Thyroid gland (tissue), 4 donors: Measurements from ENCODE around the gene CBLB. TPM values are rescaled to one million over a fixed set of nuclear protein-coding genes. Genes with fewer than 3 reads are reported as not detected.
"Not testable (repeated sequence)": the region's sequence is repeated elsewhere in the genome, so short reads cannot be mapped to it uniquely, and the experiment has no call there.

Experiments
- DNase-seq, 2 donors: peaks; one replicate each; pipeline ENCODE4 v3.0.0-alpha.2; 2019
- H3K27ac ChIP-seq, 3 donors: fragments of 200-600 bp; sonication (generic); 1 replicate in 2 of 3; 2 replicates in 1 of 3; pipeline ENCODE4 v1.5.1; 2016 to 2019; ENCODE audit warnings: mild to moderate bottlenecking in 1 of 3, moderate library complexity in 1 of 3
- H3K27me3 ChIP-seq: fragments of 200-600 bp; sonication (generic); one replicate; pipeline ENCODE4 v1.5.1; 2019
- H3K36me3 ChIP-seq, 2 donors: fragments of 200-600 bp; sonication (generic); one replicate each; pipeline ENCODE4 v1.5.1; 2016 to 2019
- H3K4me1 ChIP-seq, 2 donors: fragments of 200-600 bp; sonication (generic); one replicate each; pipeline ENCODE4 v1.5.1; 2017 to 2019
- H3K4me3 ChIP-seq, 3 donors: fragments of 200-600 bp; sonication (generic); replicated peaks in 1 of 3; 1 replicate in 2 of 3; 2 replicates in 1 of 3; pipeline ENCODE4 v1.5.1; 2016; ENCODE audit warnings: mild to moderate bottlenecking in 1 of 3
- H3K9me3 ChIP-seq: fragments of 200-600 bp; sonication (generic); one replicate; pipeline ENCODE4 v1.5.1; 2017
- POLR2A ChIP-seq, 2 donors: fragments of 450-650 bp; IDR thresholded peaks; one replicate each; pipeline ENCODE4 v1.6.1; 2017; ENCODE audit warnings: antibody characterized with exemption in 2 of 2, mild to moderate bottlenecking in 2 of 2, moderate library complexity in 1 of 2
- WGBS, 2 donors: methylation state at CpG; one replicate each; pipeline ENCODE4 v1.1.5; 2017; 5-methylcytosine and 5-hydroxymethylcytosine counted together
- intact Hi-C: fragments of 100-400 bp; cut with DNase I; formaldehyde crosslinking; loops from one replicate; pipeline ENCODE4 v1.15.1; 2023
- total RNA-seq, 4 donors: library from RNA; depleted of rRNA; stranded (reverse); fragments of >200 nt; gene quantifications; one replicate each; pipeline ENCODE4 v1.2.3, GENCODE V29; 2016
- TF ChIP-seq, protein P1 (sequence below), 6 experiments: fragments of 200-600 bp in 3 of 6; fragments of 450-650 bp in 3 of 6; sonication (generic) in 3 of 6; IDR thresholded peaks; one replicate each; pipeline ENCODE4 v1.5.1; 2016 to 2019; ENCODE audit warnings: antibody characterized with exemption in 6 of 6, mild to moderate bottlenecking in 2 of 6, inconsistent platforms in 1 of 6, moderate library complexity in 1 of 6

CBLB gene
- total RNA-seq, 4 donors from 2014 or later: 61.8 to 119 (median 83.4) TPM

DNA sequence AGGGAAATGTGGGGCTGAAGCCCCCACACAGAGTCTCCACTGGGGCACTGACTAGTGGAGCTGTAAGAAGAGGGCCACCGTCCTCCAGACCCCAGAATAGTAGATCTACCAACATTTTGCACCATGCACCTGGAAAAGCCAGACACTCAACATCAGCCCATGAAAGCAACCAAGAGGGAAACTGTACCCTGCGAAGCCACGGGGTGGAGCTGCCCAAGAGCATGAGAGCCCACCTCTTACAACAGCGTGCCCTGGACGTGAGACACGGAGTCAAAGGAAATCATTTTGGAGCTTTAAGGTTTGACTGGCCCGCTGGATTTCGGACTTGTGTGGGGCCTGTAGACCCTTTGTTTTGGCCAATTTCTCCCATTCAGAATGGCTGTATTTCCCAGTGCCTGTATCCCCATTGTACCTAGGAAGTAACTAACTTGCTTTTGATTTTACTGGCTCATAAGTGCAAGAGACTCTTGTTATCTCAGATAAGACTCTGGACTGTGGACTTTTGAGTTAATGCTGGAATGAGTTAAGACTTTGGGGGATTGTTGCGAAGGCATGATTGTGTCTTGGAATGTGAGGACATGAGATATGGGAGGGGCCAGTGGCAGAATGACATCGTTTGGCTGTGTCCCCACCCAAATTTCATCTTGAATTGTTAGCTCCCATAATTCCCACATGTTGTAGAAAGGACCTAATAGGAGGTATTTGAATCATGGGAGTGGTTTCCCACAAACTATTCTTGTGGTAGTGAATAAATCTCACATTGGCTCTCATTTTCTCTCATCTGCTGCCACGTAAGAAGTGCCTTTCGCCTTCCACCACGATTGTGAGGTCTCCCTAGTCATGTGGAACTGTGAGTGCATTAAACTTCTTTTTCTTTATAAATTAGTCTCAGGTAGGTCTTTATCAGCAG is 105.8 kb downstream of the CBLB start:
- TF ChIP-seq, protein P1, sequence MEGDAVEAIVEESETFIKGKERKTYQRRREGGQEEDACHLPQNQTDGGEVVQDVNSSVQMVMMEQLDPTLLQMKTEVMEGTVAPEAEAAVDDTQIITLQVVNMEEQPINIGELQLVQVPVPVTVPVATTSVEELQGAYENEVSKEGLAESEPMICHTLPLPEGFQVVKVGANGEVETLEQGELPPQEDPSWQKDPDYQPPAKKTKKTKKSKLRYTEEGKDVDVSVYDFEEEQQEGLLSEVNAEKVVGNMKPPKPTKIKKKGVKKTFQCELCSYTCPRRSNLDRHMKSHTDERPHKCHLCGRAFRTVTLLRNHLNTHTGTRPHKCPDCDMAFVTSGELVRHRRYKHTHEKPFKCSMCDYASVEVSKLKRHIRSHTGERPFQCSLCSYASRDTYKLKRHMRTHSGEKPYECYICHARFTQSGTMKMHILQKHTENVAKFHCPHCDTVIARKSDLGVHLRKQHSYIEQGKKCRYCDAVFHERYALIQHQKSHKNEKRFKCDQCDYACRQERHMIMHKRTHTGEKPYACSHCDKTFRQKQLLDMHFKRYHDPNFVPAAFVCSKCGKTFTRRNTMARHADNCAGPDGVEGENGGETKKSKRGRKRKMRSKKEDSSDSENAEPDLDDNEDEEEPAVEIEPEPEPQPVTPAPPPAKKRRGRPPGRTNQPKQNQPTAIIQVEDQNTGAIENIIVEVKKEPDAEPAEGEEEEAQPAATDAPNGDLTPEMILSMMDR (IDR thresholded peaks at IDR 0.05): no peak
- no peak for TF ChIP-seq POLR2A (IDR thresholded peaks at IDR 0.05)
- no peak overlapping the region for H3K4me3 ChIP-seq
- H3K4me1 ChIP-seq: no peaks in the 10 kb centered on the region
- peaks cover 2 to 13% of the 10 kb centered on the region in 2 donors for H3K36me3 ChIP-seq
- no peaks in the 10 kb centered on the region for H3K27me3 ChIP-seq
- intact Hi-C loops: no loop called here
- no peak for DNase-seq
- no peak overlapping the region for H3K27ac ChIP-seq
- H3K9me3 ChIP-seq: no peaks in the 10 kb centered on the region
- 96 to 97% methylated on average over 13 of the region's 13 CpGs for WGBS, 2 donors

DNA sequence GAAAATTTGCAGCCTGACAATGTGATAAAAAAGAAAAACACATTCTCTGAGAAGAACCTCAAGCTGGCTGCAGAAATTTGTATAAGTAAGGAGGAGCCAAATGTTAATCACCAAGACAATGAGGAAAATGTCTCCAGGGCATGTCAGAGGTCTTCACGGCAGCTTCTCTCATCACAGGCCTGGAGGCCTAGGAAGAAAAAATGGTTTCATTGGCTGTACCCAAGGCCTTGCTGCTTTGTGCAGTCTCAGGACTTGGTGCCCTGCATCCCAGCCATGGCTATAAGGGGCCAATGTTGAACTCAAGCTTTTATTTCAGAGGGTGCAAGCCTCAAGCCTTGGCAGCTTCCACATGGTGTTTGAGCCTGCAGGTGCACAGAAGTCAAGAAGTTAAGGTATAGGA is 106.6 kb downstream of the CBLB start:
- H3K27me3 ChIP-seq, intact Hi-C loops, H3K4me3 ChIP-seq, H3K27ac ChIP-seq, H3K9me3 ChIP-seq, H3K4me1 ChIP-seq, DNase-seq: not testable (repeated sequence)
- H3K36me3 ChIP-seq: peaks cover 2 to 13% of the 10 kb centered on the region in 2 donors
- 93 to 94% methylated on average over 1 of the region's 1 CpG for WGBS, 2 donors

DNA sequence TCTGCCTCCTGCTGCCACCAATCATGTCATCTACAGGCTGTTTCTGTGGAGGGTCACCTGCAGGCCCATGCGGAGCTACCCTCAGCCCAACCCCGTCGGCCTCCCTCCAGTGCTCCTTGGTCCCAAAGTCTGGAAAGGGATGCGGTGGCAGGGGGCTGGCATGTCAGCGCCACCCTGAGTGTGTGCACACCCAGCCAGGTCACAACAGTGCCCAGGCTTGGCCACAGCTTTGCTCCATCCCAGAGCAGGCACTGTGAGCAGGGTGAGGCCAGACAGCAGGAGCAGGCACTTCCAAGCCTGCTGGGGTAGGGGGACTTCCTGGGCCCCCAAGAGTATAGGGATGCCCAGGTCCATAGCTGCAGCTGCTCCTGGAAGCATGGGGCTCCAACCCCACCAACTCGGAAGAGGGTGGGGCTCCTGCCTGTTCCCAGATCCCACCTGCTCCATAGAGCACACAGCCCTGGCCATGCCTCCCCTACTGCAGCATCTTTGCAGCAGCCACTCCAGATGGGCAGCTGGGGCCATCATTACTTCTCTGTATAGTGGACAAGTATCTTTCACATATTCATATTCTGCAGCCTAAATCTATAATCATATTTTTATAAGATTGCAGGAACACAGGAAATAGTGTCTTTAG is 109.3 kb downstream of the CBLB start:
- WGBS, 2 donors: 98 to 100% methylated on average over 1 to 4 of the region's 6 CpGs
- intact Hi-C loops: no loop called here
- Histone ChIP-seq H3K36me3 (peaks cover 2 to 13% of the 10 kb centered on the region in 2 donors), H3K27me3 (no peaks in the 10 kb centered on the region), H3K27ac (no peak overlapping the region), H3K4me3 (no peak overlapping the region), H3K9me3 (no peaks in the 10 kb centered on the region), H3K4me1 (no peaks in the 10 kb centered on the region)
- TF ChIP-seq POLR2A (IDR thresholded peaks at IDR 0.05): no peak
- TF ChIP-seq, protein P1 (IDR thresholded peaks at IDR 0.05): no peak
- no peak for DNase-seq

DNA sequence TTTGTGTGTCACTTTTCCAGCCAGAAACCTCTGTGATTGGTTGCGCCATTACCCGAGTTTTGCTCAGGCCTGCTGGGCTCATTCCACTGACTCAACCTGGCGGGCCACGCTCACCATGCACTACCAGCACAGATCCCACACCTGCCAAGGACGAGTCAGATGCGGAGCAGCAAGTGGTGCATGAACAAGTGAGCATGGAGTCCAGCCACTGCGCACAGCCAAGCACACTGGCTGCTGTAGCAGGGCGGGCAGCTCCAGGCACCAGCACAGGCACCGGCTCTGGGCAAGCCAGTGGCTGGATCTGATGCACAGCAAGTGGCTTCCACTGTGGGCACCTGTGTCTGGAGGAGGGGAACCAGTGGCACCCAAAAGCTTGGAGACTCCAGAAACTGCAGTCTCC is 110.4 kb downstream of the CBLB start:
- H3K4me1 ChIP-seq: no peaks in the 10 kb centered on the region
- no peaks in the 10 kb centered on the region for H3K9me3 ChIP-seq
- intact Hi-C loops: no loop called here
- DNase-seq: no peak
- no peak for TF ChIP-seq POLR2A (IDR thresholded peaks at IDR 0.05)
- TF ChIP-seq, protein P1 (IDR thresholded peaks at IDR 0.05): no peak
- no peak overlapping the region for H3K27ac ChIP-seq
- peaks cover 2 to 13% of the 10 kb centered on the region in 2 donors for H3K36me3 ChIP-seq
- no peak overlapping the region for H3K4me3 ChIP-seq
- no peaks in the 10 kb centered on the region for H3K27me3 ChIP-seq
- 94 to 95% methylated on average over 6 to 9 of the region's 9 CpGs for WGBS, 2 donors

DNA sequence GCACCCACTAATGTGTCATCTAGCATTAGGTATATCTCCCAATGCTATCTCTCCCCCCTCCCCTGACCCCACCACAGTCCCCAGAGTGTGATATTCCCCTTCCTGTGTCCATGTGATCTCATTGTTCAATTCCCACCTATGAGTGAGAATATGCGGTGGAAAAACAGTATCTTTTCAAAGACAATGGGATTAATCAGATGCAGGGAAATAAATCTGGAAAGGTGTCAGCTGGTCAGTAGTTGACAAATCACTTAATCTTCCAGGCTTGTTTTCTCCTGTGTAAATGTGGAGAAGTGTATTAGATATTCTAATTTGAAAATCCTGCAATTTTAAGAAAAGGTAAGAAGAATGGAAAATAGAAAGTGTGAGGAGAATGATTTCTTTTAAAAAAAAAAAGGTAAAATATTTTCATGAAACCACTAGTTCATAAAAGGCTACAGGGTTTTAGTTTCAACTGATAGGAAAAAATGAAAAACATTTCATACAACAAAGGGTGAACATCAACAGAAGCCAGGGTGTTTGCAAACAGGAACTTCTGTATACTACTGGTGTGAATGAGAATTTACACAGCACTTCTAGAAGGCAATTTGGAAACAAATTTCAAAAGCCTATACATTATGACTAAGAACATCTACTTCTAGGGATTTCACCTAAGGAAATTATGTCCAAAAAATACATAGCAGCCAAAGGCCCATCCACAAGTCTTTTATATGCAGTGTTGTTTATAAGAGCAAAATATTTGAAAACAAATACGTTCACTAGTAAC is 113.5 kb downstream of the CBLB start:
- no peak overlapping the region for H3K4me3 ChIP-seq
- H3K36me3 ChIP-seq: peaks cover 0 to 6% of the 10 kb centered on the region in 2 donors
- H3K27me3 ChIP-seq: no peaks in the 10 kb centered on the region
- WGBS, 2 donors: 90 to 95% methylated on average over 2 of the region's 2 CpGs
- no peaks in the 10 kb centered on the region for H3K9me3 ChIP-seq
- no peaks in the 10 kb centered on the region for H3K4me1 ChIP-seq
- no peak overlapping the region for H3K27ac ChIP-seq
- intact Hi-C loops: no loop called here
- DNase-seq: no peak
- TF ChIP-seq, protein P1 (IDR thresholded peaks at IDR 0.05): no peak
- no peak for TF ChIP-seq POLR2A (IDR thresholded peaks at IDR 0.05)
